Measurements from ENCODE around the gene ZNHIT6.

- TF ChIP-seq, protein P1, sequence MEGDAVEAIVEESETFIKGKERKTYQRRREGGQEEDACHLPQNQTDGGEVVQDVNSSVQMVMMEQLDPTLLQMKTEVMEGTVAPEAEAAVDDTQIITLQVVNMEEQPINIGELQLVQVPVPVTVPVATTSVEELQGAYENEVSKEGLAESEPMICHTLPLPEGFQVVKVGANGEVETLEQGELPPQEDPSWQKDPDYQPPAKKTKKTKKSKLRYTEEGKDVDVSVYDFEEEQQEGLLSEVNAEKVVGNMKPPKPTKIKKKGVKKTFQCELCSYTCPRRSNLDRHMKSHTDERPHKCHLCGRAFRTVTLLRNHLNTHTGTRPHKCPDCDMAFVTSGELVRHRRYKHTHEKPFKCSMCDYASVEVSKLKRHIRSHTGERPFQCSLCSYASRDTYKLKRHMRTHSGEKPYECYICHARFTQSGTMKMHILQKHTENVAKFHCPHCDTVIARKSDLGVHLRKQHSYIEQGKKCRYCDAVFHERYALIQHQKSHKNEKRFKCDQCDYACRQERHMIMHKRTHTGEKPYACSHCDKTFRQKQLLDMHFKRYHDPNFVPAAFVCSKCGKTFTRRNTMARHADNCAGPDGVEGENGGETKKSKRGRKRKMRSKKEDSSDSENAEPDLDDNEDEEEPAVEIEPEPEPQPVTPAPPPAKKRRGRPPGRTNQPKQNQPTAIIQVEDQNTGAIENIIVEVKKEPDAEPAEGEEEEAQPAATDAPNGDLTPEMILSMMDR (IDR thresholded peaks at IDR 0.05; ENCODE audit: insufficient read depth, low read length, poor library complexity, severe bottlenecking): no peak
- TF ChIP-seq EZH2phosphoT487 (conservative IDR thresholded peaks at IDR 0.05; ENCODE audit: low read length): no peak
Measured at GRCh38 chr1:85628791-85629531, 79.3 kb downstream of the ZNHIT6 start.
